Right hindlimb (tissue), 1 donor: Measurements from ENCODE around the gene FXR1.

Source experiments
- DNase-seq: peaks from one replicate; pipeline ENCODE4 v3.0.0-alpha.2; 2018

The FXR1 gene

DNA sequence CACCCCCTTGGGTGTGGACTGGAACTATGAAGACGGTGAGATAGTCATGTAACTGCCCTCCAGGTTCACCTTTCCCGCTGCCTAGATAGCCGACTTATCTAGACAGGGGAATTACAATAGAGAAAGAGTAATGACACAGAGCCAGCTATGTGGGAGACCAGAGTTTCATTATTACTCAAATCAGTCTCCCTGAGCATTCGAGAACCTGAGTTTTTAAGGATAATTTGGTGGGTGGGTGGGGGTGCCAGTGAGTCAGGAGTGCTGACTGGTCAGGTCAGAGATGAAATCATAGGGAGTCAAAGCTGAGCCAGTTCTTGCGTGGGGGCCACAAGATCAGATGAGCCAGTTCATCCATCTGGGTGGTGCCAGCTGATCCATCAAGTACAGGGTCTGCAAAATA is 96.8 kb downstream of the FXR1 start:
- no peak for DNase-seq

DNA sequence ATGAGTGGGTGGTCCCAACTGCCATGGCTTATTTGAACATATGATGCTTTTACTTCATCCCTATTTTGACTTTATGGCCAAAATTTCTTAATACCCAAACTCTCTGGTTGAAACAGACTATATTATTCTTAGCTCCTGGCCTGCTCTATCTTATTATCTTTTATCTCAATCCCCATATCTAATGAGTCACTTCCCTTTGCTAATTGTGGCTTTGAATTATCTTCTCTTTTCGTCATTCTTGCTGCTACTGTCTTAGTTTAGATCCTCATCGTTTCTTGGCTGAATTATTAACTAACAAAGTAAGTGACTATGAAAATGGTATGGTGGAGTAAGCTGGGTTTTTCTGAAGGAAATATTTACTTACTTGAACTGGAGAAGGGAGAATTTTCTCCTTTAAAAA is 105.2 kb downstream of the FXR1 start:
- no peak for DNase-seq

DNA sequence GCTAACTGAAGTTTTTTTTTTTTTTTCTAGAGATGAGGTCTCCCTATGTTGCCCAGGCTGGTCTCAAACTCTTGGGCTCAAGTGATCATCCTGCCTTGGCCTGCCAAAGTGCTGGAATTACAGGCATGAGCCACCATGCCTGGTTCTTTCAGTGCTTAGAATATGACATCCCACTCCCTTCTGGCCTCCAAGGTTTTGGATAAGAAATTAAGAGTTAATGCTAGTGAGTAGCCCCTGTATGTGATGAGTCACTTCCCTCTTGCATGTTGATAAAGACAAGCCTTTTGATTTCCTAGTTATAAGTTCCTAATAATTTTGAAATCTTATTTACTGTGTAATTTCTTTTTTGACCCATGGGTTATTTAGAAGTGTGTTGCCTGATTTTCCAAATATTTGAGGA is 112.7 kb downstream of the FXR1 start:
- no peak for DNase-seq

DNA sequence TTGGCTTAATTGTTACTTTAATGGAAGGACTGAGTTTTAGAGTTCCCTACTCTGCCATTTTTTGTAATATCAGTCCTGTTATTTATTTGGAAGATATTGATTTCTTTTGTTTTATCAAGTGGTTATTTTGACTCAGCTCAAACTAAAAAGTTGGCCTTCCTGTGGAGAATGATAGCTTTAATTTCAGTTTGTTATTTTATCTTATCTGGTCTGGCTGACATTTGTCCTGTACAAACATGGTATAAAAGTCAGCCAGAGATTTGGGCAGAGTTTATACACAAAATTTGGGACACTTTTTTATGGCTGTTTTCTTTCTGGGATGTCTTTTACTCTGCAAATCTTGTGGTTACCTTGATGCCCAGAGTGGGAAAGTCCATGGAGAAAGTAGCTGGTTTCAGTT is 118.5 kb downstream of the FXR1 start:
- no peak for DNase-seq
